A549 (cell line): ENCODE data around the gene KRTAP3-2. TPM values are rescaled to one million over a fixed set of nuclear protein-coding genes. Genes with fewer than 3 reads are reported as not detected.
A peak's percentile ranks its signal among the peaks of the same experiment; 100 is the strongest.

Experiments
- ATAC-seq, 2 experiments: fragments of 200-7000 bp in 1 of 2; fragments of >200 bp in 1 of 2; cut with Nextera tagmentation in 1 of 2; cut with Tn5 transposase in 1 of 2; 3 replicates each; pipeline versions ENCODE4 v1.8.0 to v1.9.1; 2018 to 2020; ENCODE audit warnings: mild to moderate bottlenecking in 1 of 2, moderate library complexity in 1 of 2
- CTCF ChIA-PET: fragments of 300-600 bp; sonication (Branson Sonifier 250); formaldehyde crosslinking; extraction: SDS; loops from one replicate; lab custom pipeline; 2021; ENCODE audit warnings: antibody characterized with exemption, inconsistent platforms; lab: Yijun Ruan, JAX
- POLR2A ChIA-PET: fragments of 350-600 bp; formaldehyde crosslinking; extraction: SDS; loops from one replicate; lab custom pipeline; 2021; ENCODE audit warnings: antibody characterized with exemption, inconsistent platforms; lab: Yijun Ruan, JAX
- DNase-seq, 2 experiments: peaks; one replicate each; pipeline versions ENCODE4 v3.0.0 to v3.0.0-alpha.2; 2011 to 2016; ENCODE audit warnings: low read depth in 1 of 2, low spot score in 1 of 2
- FAIRE-seq: peaks from 2 replicates; lab custom pipeline; 2011; peaks lifted over from hg19 to GRCh38; lab: Jason Lieb, UNC
- H3K27ac ChIP-seq, 2 experiments: fragments of >200 bp; sonication (Bioruptor Twin); formaldehyde crosslinking; 3 replicates each; pipeline ENCODE4 v1.5.1; 2016 to 2017
- H3K4me1 ChIP-seq: fragments of >200 bp; sonication (Bioruptor Twin); formaldehyde crosslinking; 3 replicates; pipeline ENCODE4 v1.6.1; 2016
- H3K4me2 ChIP-seq: fragments of >200 bp; sonication (Bioruptor Twin); formaldehyde crosslinking; 3 replicates; pipeline ENCODE4 v1.6.1; 2016
- H3K4me3 ChIP-seq: fragments of >200 bp; sonication (Bioruptor Twin); formaldehyde crosslinking; 3 replicates; pipeline ENCODE4 v1.5.1; 2016
- H3K9me3 ChIP-seq: fragments of >200 bp; sonication (Bioruptor Twin); formaldehyde crosslinking; 3 replicates; pipeline ENCODE4 v1.6.1; 2016
- BHLHE40 ChIP-seq: IDR thresholded peaks from 2 replicates; pipeline ENCODE4 v1.6.1; 2012; ENCODE audit warnings: low read depth, low read length, inconsistent platforms
- CHD4 ChIP-seq: fragments of 200-600 bp; sonication (generic); IDR thresholded peaks from 2 replicates; pipeline ENCODE4 v1.6.1; 2016; ENCODE audit warnings: antibody characterized with exemption, mild to moderate bottlenecking, borderline replicate concordance
- EP300 ChIP-seq, 2 experiments: fragments of >200 bp; sonication (Bioruptor Twin); formaldehyde crosslinking; IDR thresholded peaks; 2 replicates in 1 of 2; 3 replicates in 1 of 2; pipeline ENCODE4 v1.6.1; 2016 to 2017
- ESRRA ChIP-seq: fragments of 150-350 bp; IDR thresholded peaks from 2 replicates; pipeline ENCODE4 v1.6.1; 2014; ENCODE audit warnings: mild to moderate bottlenecking, low read length, borderline replicate concordance
- FOSB ChIP-seq: fragments of 250-450 bp; sonication (Bioruptor Pico); IDR thresholded peaks from 2 replicates; pipeline ENCODE4 v1.5.0; 2020; ENCODE audit warnings: mild to moderate bottlenecking, moderate library complexity
- HOXA7 ChIP-seq: fragments of 250-450 bp; sonication (Bioruptor Pico); IDR thresholded peaks from 2 replicates; pipeline ENCODE4 v1.5.0; 2020; ENCODE audit warnings: mild to moderate bottlenecking, moderate library complexity
- MAFK ChIP-seq: fragments of 450-650 bp; IDR thresholded peaks from 2 replicates; pipeline ENCODE4 v1.6.1; 2014; ENCODE audit not compliant: partially characterized antibody
- MAZ ChIP-seq: fragments of 150-350 bp; IDR thresholded peaks from 2 replicates; pipeline ENCODE4 v1.6.1; 2014; ENCODE audit warnings: antibody characterized with exemption, low read depth, low read length, borderline replicate concordance
- NFE2L2 ChIP-seq: fragments of 150-350 bp; conservative IDR thresholded peaks from 2 replicates; pipeline ENCODE4 v1.6.1; 2014; ENCODE audit warnings: low read length
- NR3C1 ChIP-seq: fragments of >200 bp; sonication (Bioruptor Twin); formaldehyde crosslinking; IDR thresholded peaks from 3 replicates; pipeline ENCODE4 v1.6.1; 2017
- POLR2AphosphoS2 ChIP-seq: conservative IDR thresholded peaks from 2 replicates; pipeline ENCODE4 v1.6.1; 2012; ENCODE audit warnings: low read length, improper control_type of control experiment, inconsistent platforms
- RCOR1 ChIP-seq: fragments of 150-350 bp; IDR thresholded peaks from 2 replicates; pipeline ENCODE4 v1.6.1; 2014; ENCODE audit warnings: antibody characterized with exemption, low read length, low read depth
- RNF2 ChIP-seq: fragments of 200-600 bp; sonication (generic); IDR thresholded peaks from 2 replicates; pipeline ENCODE4 v1.6.1; 2016; ENCODE audit warnings: low read depth, mild to moderate bottlenecking, antibody characterized with exemption, moderate library complexity, borderline replicate concordance
- ZFP36 ChIP-seq: fragments of 450-650 bp; IDR thresholded peaks from 2 replicates; pipeline ENCODE4 v1.6.1; 2014; ENCODE audit warnings: borderline replicate concordance; ENCODE audit not compliant: partially characterized antibody
- ZSCAN20 ChIP-seq: fragments of 250-450 bp; sonication (Bioruptor Pico); IDR thresholded peaks from 2 replicates; pipeline ENCODE4 v1.8.0; 2022; ENCODE audit warnings: mild to moderate bottlenecking, moderate library complexity
- WGBS: methylation state at CpG from one replicate; pipeline ENCODE4 v1.1.6; 2017; ENCODE audit errors: missing lambda C conversion rate; 5-methylcytosine and 5-hydroxymethylcytosine counted together
- polyA plus RNA-seq, 4 experiments: library from polyadenylated mRNA; depleted of rRNA in 3 of 4; stranded (reverse); fragments of >200 nt; fragmentation: RNase III in 1 of 4; extraction: RNeasy Plus Mini Kit Qiagen cat#74134 plus additional on column Dnase treatment in 1 of 4; gene quantifications; 2 replicates in 3 of 4; 3 replicates in 1 of 4; pipeline ENCODE4 v1.2.3, GENCODE V29; 2011 to 2017
- TF ChIP-seq, protein P1 (sequence below): IDR thresholded peaks from 2 replicates; pipeline ENCODE4 v1.6.1; 2012
- TF ChIP-seq, protein P2 (sequence below): fragments of >200 bp; sonication (Bioruptor Twin); formaldehyde crosslinking; IDR thresholded peaks from 3 replicates; pipeline ENCODE4 v1.6.1; 2016
- TF ChIP-seq, protein P3 (sequence below): fragments of 250-450 bp; sonication (Bioruptor Pico); IDR thresholded peaks from 2 replicates; pipeline ENCODE4 v1.5.0; 2021; ENCODE audit warnings: mild to moderate bottlenecking, moderate library complexity, borderline replicate concordance

Gene KRTAP3-2
- polyA plus RNA-seq, 2 of the 4 experiments (the other 2 are of a cell fraction) = not detected

DNA sequence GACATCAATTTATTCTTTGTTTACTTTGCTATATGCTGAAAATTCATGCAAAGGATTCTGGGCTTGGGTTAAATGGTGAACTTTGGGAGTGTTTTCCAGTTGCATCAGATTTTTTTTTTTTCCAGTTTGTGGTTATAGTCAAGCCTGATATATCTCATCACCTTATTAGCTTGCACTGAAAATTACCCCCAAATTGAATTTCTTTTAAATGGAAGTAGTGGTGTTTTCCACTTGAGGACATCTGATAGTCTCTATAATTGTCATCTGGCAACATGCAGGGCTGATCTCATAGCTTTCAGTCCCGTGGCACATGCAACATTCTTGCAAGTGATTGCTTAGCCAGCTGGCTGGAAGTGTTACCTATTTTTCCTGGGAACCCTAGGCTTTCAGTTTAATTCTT is 13.9 kb upstream of the KRTAP3-2 start:
- no peak for ATAC-seq
- Histone ChIP-seq H3K27ac (no peak overlapping the region), H3K4me1 (peaks cover 18% of the 10 kb centered on the region; the same call in 2 of the 3 replicates), H3K4me2 (peak overlapping the region; percentile 11; the same call in 1 of the 3 replicates), H3K4me3 (no peak overlapping the region), H3K9me3 (no peaks in the 10 kb centered on the region)
- ChIA-PET CTCF (interaction anchor here (1.0 to 1.1 kb wide), 3 partner anchors 309 to 635 kb away, joined by 4 to 5 read pairs (median 4); no protein-coding TSS in a partner anchor), POLR2A (no interaction called here)
- TF ChIP-seq POLR2AphosphoS2 = no peak
- TF ChIP-seq MAFK = no peak
- no peak for TF ChIP-seq RNF2
- no peak for TF ChIP-seq BHLHE40
- TF ChIP-seq FOSB (CRISPR knock-in tag) = no peak
- TF ChIP-seq MAZ = no peak
- TF ChIP-seq NR3C1 = no peak
- no peak for TF ChIP-seq RCOR1
- no peak for TF ChIP-seq CHD4
- TF ChIP-seq, protein P1, sequence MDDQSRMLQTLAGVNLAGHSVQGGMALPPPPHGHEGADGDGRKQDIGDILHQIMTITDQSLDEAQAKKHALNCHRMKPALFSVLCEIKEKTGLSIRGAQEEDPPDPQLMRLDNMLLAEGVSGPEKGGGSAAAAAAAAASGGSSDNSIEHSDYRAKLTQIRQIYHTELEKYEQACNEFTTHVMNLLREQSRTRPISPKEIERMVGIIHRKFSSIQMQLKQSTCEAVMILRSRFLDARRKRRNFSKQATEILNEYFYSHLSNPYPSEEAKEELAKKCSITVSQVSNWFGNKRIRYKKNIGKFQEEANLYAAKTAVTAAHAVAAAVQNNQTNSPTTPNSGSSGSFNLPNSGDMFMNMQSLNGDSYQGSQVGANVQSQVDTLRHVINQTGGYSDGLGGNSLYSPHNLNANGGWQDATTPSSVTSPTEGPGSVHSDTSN = no peak
- TF ChIP-seq, protein P2, sequence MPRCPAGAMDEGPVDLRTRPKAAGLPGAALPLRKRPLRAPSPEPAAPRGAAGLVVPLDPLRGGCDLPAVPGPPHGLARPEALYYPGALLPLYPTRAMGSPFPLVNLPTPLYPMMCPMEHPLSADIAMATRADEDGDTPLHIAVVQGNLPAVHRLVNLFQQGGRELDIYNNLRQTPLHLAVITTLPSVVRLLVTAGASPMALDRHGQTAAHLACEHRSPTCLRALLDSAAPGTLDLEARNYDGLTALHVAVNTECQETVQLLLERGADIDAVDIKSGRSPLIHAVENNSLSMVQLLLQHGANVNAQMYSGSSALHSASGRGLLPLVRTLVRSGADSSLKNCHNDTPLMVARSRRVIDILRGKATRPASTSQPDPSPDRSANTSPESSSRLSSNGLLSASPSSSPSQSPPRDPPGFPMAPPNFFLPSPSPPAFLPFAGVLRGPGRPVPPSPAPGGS = no peak
- TF ChIP-seq ZFP36 = no peak
- TF ChIP-seq EP300 (IDR thresholded peaks at IDR 0.05) = no peak
- WGBS = 29% methylated on average over 1 of the region's 1 CpG
- no peak for DNase-seq
- peak; percentile 61 for FAIRE-seq

DNA sequence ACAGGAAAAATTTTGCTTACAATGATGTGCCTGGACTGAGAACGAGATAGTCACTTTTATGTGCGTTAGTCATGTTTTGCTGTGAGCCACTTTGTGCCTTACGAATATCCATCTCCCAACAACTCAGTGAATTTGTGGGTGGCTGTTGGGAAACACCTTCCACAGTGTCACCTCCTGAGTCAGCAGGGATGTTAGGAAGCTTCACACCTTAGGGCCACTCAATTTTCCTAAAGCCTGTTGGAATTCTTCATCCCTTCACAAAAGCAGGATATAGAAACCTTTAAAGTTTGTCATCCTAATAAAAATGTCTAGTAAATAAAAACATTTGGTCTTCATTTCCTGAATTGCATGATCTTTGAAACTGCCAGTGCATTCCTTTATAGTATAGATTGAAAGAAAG is 13.5 kb upstream of the KRTAP3-2 start:
- peak overlapping the region; percentile 11; the same call in 1 of the 3 replicates for H3K4me2 ChIP-seq
- ChIA-PET POLR2A (no interaction called here), CTCF (interaction anchor here (1.1 kb wide), 1 partner anchor 536 kb away, joined by 4 read pairs; no protein-coding TSS in a partner anchor)
- no peak for DNase-seq
- peaks cover 18% of the 10 kb centered on the region; the same call in 2 of the 3 replicates for H3K4me1 ChIP-seq
- FAIRE-seq = no peak
- no peak overlapping the region for H3K4me3 ChIP-seq
- no peaks in the 10 kb centered on the region for H3K9me3 ChIP-seq
- WGBS = 72% methylated on average over 3 of the region's 3 CpGs
- ATAC-seq = no peak
- no peak overlapping the region for H3K27ac ChIP-seq
- TF ChIP-seq NFE2L2 (no peak), ZFP36 (no peak), ESRRA (no peak), NR3C1 (no peak), ZSCAN20 (no peak), HOXA7 (CRISPR knock-in tag) (no peak), RNF2 (no peak)
- TF ChIP-seq, protein P3, sequence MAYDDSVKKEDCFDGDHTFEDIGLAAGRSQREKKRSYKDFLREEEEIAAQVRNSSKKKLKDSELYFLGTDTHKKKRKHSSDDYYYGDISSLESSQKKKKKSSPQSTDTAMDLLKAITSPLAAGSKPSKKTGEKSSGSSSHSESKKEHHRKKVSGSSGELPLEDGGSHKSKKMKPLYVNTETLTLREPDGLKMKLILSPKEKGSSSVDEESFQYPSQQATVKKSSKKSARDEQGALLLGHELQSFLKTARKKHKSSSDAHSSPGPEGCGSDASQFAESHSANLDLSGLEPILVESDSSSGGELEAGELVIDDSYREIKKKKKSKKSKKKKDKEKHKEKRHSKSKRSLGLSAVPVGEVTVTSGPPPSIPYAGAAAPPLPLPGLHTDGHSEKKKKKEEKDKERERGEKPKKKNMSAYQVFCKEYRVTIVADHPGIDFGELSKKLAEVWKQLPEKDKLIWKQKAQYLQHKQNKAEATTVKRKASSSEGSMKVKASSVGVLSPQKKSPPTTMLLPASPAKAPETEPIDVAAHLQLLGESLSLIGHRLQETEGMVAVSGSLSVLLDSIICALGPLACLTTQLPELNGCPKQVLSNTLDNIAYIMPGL (CRISPR knock-in tag) = no peak
- TF ChIP-seq, all 56 proteins: peak for 0
